Liver (tissue), 3 donors: ENCODE data around the gene CTNNA1.

Experiments used
- CTCF ChIP-seq: fragments of 150-350 bp; IDR thresholded peaks from 2 replicates; pipeline ENCODE4 v1.5.1; 2017; ENCODE audit warnings: improper control_type of control experiment, low read depth, low read length; ENCODE audit not compliant: missing input control
- HNF4G ChIP-seq: IDR thresholded peaks from 2 replicates; pipeline ENCODE4 v1.6.1; 2016; ENCODE audit warnings: antibody characterized with exemption
- MAX ChIP-seq: IDR thresholded peaks from 2 replicates; pipeline ENCODE4 v1.6.1; 2016; ENCODE audit warnings: antibody characterized with exemption
- ZBTB33 ChIP-seq: IDR thresholded peaks from 2 replicates; pipeline ENCODE4 v1.6.1; 2016; ENCODE audit warnings: antibody characterized with exemption
- donor health status: healthy.
- donor health status: healthy.

GRCh38 chr5:138903130-138903775 lies 150.0 kb downstream of the CTNNA1 start:
- no peak for TF ChIP-seq MAX
- no peak for TF ChIP-seq HNF4G
- no peak for TF ChIP-seq ZBTB33
- TF ChIP-seq CTCF, result no peak
